HG02763 (cell line): ENCODE data around the gene PNPLA5.
"Not testable (repeated sequence)": the region's sequence is repeated elsewhere in the genome, so short reads cannot be mapped to it uniquely, and the experiment has no call there.

Experiments used
- ATAC-seq: cut with Tn5 transposase; IDR thresholded peaks from one replicate; pipeline ENCODE4 v1.9.1; 2021; ENCODE audit warnings: mild to moderate bottlenecking, moderate library complexity; ENCODE audit not compliant: unreplicated experiment

PNPLA5 gene

DNA sequence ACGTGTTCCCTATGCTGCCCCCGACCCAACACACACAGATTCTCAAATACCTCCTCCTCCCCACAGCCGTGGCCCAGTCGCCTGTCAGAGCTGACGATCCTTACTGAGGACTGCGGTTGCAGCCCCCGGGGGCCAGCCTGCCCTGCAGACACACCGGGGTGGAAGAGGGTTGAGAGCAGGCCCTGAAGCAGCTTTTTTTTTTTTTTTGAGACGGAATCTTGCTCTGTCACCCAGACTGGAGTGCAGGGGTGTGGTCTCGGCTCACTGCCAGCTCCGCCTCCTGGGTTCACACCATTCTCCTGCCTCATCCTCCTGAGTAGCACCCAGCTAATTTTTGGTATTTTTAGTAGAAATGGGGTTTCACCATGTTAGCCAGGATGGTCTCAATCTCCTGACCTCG, 11.2 kb upstream of the PNPLA5 start:
- not testable (repeated sequence) for ATAC-seq

DNA sequence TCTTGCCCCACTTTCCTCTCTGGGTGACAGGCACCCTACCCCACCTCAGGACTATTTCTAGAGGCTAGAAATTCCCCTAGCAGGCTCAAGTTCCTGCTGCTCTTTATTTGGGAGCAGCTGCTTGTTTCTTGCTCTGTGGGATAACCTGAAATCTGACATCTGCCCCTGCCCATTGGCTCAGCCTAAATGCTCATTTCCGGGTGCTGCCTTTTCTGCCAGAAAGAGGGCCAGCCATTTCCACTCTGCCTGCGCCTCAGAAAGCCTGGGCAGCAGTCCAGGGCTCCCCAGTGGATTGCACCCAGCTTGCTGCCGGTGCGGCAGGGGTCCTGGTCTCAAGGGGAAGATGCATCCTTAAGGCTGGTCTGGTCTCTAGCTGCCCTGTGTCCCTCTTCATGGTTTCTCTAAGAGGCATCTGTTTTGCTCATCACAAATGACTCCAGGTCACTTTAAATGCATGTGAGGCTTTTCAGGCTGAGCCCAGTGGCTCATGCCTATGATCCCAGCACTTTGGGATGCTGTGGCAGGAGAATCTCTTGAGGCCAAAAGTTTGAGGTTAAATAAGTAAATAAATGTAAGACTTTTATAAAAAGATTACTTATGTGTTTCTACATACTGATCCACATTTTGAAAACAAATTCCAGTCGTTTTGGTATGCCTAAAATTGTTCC, 10.3 kb upstream of the PNPLA5 start:
- no peak for ATAC-seq

- ATAC-seq = no peak
Observed at GRCh38 chr22:43900206-43900605, 8.4 kb upstream of the PNPLA5 start.

DNA sequence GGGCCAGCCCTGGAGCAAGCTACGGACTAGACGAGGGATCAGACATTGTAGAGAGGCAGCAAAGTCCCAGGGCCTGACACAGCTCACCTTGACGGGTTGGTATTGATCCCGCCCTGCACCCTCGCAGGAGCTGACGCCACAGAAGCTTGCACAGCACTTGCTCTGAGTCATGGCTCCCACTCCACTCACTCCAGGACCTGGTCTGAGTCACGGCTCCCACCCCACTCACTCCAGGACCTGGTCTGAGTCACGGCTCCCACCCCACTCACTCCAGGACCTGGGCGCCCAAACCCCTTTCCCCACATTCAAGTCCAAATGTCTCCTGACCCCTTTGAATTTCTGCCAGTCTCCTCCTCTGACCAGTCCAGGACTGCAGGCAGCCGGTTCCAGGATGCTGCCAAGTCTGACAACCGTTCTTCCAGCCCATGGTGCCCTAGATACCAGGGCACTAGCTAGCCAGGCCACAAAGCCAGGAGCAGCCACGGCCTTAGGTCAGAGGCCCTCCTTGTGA, 6.0 kb upstream of the PNPLA5 start:
- no peak for ATAC-seq

DNA sequence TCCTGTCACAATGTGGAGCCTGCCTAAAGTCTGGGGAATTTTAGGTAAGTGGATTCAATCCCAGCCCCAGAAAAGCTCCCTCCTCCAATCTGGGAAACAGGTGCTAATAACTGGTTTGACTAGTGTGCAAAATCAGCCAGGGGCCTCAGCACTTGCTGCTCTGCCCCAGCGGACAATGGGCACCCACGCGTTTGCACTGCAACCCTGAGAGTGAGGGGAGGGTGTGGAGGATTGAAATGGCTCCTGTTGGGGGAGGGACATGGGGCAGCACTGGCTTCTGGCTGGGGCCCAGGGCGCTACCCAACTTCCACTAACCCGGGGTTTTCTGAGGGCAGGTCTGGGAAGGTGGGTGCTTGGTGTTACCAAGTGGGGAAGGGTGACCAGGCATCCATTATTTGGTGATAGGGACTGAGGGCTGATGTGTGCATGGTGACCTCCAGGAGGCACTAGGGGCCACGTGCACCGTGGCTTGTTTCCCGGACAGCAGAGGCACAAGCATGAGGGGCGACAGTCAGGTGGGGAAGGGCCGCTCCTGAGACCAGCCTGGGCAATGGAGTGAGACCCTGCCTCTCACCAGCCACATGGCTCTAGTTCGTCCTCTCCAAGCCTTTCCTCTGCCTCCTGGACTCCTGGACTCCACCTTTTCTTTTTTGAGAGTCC, 4.3 kb upstream of the PNPLA5 start:
- ATAC-seq = no peak

DNA sequence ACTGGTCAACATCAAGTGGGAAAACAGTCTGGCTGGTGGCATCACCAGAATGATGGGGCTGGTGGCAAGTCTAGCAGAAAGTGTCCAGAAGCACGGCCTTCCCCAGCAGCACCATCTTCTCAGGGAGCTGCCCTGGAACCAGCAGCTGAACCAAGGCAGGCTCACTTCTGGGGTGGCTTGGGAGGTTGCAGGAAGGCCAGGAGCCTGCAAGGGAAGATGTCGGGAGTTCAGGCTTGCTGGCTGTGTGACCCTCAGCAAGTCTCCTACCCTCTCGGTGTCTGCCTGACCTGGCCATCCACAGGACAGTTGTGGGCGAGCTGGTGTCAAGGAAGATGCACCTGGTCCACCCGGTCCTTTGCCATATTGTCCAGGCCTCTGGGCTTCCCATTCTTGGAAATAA, 2.3 kb upstream of the PNPLA5 start:
- ATAC-seq = no peak

DNA sequence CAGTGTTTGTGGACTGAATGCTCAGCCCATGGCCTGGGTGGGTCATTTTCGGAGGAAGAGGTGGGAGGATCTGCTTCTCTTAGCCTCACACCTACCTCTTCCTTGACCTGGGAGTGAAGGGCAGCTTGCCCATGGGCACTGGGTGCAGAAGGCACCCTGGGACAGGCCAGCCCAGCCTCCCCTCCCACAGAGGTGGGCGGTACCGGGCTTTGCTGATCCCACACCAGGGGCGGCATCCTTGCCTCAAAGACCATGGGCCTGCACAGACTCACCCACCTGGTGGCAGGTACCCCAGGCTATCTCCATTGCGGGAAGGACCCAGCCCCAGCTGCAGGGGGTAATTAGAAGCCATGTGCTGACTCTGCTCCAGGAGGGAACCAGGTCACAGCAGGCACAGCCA, 1.5 kb upstream of the PNPLA5 start:
- no peak for ATAC-seq

GRCh38 chr22:43892183-43892894, 526 bp upstream of the PNPLA5 start:
- ATAC-seq = no peak

- no peak for ATAC-seq
Observed at GRCh38 chr22:43890901-43891331, 897 bp downstream of the PNPLA5 start.

DNA sequence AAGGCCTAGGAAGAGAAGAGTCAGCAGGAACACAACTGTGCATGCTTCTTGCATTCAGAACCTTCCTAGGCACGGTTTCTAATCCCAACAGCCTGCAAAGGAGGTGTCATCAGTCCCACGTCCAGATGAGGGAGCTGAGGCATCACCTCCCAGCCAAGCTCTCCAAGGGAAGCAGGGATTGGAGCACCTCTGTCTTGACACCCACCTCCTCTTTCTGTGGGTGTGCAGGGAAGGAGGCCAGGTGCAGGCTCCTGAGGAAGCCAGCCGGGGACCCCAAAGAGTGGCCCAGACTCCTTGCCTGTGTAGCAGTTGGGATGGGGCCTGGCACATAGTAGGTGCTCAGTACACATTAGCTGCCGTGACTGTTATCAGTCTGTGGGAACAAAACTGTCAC, 2.0 kb downstream of the PNPLA5 start:
- no peak for ATAC-seq

DNA sequence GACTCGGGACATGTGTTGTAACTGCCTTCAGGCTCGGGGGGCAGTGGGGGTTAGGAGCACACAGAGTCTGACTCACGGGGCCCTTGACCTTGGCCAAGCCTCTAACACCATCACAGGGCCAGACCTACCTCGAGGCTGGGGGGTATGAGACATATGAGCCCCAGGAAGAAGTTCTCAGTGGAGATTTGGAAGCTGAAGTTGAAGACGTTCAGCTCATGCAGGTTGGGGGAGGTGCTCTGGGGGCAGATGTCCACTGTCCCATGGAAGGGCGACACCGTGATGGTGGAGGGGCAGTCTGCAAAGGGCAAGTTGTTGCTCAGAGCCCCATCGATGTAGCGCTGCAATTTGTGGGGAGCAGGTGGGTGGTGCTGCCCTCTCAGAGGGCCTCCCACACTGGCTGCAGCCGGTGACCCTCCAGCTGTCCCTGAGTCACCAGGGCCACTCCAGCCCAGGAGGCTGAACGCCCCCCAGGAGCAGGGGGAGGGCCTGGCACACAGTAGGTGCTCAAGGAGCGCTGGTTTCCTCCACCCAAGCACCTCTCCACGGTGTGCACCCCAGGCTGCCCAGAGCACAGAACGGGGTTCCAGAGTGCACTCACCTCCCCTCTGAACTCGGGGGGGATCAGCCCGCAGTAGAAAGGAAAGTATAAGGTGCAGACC, 2.5 kb downstream of the PNPLA5 start:
- ATAC-seq = no peak

GRCh38 chr22:43888740-43889139, 3.1 kb downstream of the PNPLA5 start:
- no peak for ATAC-seq

DNA sequence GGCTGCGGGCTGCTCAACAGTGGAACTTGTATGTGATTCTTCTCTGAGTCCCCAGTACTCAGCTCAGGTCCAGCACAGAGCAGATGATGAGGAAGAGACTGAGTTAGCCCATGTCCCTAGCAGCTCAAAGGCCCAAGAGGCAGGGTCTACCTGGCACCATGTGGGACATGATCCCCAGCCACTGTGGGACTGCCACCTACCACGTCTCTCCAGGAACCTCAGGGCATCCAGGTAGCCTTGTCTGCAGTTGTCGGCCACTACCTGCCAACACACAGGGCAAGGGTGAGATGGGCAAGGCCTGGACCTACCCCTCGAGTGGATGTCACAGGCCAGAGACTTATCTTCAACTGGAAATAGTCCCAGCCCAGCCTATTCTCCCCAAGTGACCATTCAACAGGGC, 4.4 kb downstream of the PNPLA5 start:
- no peak for ATAC-seq

- no peak for ATAC-seq
Observed at GRCh38 chr22:43886231-43886630, 5.6 kb downstream of the PNPLA5 start.

- ATAC-seq = no peak
Observed at GRCh38 chr22:43885786-43886185, 6.0 kb downstream of the PNPLA5 start.

- ATAC-seq = no peak
Observed at GRCh38 chr22:43885319-43885671, 6.5 kb downstream of the PNPLA5 start.

DNA sequence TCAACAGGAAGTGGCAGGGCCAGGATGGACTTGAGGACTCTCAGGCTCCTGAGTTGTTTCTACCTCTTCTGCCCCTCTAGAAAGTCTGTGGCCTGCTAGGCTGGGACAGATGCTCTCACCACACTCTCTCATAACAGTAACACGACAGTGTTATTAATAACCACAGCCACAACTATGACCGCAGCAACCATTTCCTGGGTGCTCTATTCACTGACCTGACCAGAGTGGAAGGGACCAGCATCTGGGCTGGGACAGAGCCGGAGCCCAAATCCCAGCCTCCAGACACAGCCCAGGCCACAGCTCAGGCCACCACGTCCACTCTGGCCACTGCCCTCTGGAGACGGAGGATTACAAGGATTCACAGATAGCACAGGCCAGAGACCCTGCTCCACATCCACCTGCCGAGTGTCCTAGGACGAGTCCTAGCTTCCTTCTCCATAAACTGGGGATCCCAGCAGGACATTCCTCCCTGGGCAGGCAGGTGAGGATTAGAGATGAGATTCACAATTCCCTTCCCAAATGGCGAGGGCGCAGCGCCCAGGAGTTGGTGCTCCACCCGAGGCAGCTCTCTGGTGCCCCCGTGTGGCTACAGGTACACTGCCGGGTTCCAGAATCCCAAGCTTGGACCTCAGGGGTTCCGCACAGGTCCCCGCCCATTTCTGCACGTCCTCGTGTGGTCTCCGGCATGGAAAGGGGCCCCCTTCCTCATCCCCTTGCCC, 7.1 kb downstream of the PNPLA5 start:
- no peak for ATAC-seq

DNA sequence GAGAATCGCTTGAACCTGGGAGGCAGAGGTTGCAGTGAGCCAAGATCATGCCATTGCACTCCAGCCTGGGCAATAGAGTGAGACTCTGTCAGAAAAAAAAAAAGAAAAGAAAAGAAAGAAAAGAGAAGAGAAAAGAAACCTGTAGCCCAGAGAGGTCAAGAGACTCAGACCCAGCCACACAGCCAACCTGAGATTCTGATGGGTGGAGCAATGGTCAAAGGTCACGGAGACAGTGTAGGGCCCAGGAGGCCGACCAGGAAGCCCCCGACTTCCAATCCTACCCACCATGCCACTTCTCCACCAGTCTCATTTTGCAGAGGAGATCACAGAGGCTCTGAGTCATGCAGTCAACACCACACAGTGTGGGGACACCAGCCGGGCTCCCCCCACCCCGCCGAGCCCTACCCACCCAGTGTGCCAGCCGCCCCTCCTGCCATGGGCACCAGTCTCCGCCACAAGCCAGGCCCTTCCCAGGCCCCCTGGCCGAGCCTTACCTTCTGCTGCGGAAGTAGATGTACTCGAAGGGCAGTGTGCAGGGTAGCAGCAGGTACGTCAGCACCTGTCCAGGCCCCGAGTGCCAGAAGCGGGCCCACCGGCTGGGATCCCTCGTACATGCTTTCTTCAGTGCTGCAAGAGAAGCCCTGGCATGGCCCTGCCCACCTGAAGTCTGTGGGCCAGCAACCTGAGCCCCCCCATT, 7.9 kb downstream of the PNPLA5 start:
- ATAC-seq = no peak

GRCh38 chr22:43883012-43883661, 8.7 kb downstream of the PNPLA5 start:
- ATAC-seq = no peak
